GM21528 (cell line): ENCODE results near the gene GREM2.

Experiments
- ATAC-seq: cut with Tn5 transposase; IDR thresholded peaks from one replicate; pipeline ENCODE4 v1.9.1; 2021; ENCODE audit warnings: mild to moderate bottlenecking, moderate library complexity; ENCODE audit not compliant: unreplicated experiment, low FRiP score

The GREM2 gene

DNA sequence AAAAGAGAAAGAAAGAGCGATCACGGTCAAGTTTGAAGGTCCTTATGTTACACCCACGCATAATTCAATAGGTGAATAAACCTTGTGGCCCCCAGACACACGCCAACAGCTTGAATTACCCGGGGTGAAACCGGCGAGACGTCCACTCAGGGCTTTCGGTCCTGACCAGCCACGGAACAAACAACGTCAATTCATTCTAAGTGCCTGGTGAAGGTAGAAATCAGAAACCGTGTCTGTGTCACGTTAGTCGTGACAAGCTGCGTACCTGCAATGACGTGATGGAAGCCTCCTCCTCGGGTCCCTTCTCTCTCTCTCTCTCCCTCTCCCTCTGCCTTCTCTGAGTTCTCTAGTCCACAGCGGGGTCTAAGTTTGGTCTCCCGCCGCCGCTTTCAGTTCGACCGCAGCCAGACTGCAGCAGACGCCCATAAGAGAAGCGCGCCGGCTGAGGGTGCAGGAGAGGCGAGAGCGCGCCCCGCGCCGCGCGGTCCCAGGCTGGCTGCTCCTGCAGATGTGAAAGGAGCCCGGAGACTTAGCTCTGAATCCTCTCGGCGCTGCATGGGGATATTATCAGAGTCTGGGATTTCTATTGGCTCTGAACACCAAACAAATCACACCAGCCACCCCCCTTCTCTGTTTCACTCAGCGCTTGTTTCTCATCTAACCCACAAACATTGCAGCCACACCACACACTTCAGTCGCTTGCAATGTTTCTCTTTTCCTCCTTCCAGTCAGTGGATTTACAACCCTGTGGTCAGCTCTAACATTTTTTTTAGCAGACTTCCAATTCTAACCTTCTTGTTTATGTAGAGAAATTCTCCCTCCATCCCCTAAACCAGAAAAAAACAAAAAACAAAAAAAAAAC is at the start of gene GREM2:
Gene GREM2, minus strand, starts transcription at position 537 of the 862 bp plus-strand sequence. CDS start 118,680 bp downstream, outside the sequence.
- peak; percentile 93 for ATAC-seq

- ATAC-seq: no peak
These were observed 46.5 kb upstream of the GREM2 start for GRCh38 chr1:240658312-240658960.

DNA sequence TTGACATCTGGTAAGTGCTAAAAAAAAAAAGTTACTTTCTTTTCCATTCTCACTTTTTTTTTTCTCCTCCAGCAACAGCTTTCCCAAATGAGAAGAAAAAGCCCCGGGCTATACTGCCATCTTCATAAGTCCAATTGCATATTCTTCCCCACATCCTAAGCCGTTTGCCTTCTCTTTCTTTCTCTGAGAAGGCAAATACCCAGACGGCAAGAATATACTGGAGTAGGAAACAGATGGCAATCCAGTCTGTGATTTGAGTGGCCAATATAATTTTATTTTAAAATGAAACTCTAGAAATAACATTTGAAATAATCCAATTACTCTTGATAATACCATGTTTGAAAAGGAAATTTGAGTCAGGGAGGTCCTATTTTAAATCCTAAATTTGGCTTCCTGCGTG is 44.6 kb upstream of the GREM2 start:
- no peak for ATAC-seq

DNA sequence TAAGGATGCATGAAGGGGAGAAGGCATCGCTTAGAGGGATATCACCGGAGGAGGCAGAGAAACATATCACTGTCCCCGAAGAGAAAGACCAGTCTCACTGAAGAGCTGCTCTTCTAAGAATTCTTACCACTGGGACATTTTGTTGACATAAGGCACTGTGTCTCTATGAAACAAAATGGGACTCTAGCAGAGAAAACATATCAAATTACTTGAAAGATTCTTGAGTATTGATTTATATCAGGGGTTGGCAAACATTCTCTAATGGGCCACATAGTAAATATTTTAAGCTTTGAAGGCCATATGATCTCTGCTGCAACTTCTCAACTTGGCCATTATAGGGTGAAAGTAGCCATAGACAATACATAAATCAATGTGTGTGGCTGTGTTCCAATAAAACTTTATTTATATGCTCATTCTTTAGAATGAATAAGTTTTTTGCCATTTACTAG is 41.0 kb upstream of the GREM2 start:
- no peak for ATAC-seq

- no peak for ATAC-seq
These were observed 40.6 kb upstream of the GREM2 start for GRCh38 chr1:240652549-240652948.

DNA sequence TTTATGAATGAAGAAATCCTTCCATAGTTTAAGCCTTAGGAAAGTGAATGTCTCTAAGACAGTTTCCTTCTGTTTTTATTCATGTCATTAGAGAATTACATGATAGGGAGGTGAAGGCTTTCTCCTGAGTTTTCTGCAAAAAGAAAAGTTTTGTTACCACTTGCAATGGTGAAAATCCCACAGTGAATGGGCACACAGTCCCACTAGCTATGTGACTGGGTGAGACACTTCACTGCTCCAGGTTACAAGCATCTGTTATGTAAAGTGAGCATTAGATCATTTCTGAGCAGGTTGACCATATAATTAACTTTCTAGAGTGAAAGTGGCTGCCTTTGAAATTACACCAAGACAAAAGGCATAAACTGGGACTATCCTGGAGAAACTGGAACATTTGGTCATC is 38.9 kb upstream of the GREM2 start:
- ATAC-seq: no peak

- no peak for ATAC-seq
These were observed 38.1 kb upstream of the GREM2 start for GRCh38 chr1:240649733-240650721.

GRCh38 chr1:240646571-240647240 is 34.8 kb upstream of the GREM2 start:
- no peak for ATAC-seq

- ATAC-seq: no peak
These were observed 32.8 kb upstream of the GREM2 start for GRCh38 chr1:240644732-240645131.

GRCh38 chr1:240635466-240636256 is 23.7 kb upstream of the GREM2 start:
- no peak for ATAC-seq

- no peak for ATAC-seq
These were observed 18.5 kb upstream of the GREM2 start for GRCh38 chr1:240630409-240630808.

DNA sequence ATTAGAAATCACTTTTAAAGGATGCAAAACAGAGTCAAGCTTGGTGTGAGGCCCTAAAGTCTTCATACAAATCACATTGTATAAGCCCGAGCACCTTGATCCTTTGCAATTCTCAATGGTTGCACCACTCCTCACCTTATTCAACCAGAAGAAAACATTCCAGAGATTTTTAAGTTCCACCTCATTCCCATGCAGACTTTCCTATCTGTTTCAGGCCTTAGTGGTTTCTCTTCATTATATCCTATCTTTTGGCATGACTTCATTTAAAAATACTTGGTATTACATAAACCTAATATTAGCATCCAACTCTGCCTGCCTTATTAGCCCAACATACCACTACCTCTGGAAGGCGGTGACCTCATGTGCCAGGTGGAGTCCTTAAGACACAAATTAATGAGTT is 9.3 kb upstream of the GREM2 start:
- ATAC-seq: no peak

GRCh38 chr1:240619906-240620621 is 8.1 kb upstream of the GREM2 start:
- no peak for ATAC-seq

- no peak for ATAC-seq
These were observed 7.4 kb upstream of the GREM2 start for GRCh38 chr1:240619357-240619756.

GRCh38 chr1:240618946-240619345 is 7.0 kb upstream of the GREM2 start:
- no peak for ATAC-seq

- ATAC-seq: no peak
These were observed 4.1 kb upstream of the GREM2 start for GRCh38 chr1:240616018-240616417.

DNA sequence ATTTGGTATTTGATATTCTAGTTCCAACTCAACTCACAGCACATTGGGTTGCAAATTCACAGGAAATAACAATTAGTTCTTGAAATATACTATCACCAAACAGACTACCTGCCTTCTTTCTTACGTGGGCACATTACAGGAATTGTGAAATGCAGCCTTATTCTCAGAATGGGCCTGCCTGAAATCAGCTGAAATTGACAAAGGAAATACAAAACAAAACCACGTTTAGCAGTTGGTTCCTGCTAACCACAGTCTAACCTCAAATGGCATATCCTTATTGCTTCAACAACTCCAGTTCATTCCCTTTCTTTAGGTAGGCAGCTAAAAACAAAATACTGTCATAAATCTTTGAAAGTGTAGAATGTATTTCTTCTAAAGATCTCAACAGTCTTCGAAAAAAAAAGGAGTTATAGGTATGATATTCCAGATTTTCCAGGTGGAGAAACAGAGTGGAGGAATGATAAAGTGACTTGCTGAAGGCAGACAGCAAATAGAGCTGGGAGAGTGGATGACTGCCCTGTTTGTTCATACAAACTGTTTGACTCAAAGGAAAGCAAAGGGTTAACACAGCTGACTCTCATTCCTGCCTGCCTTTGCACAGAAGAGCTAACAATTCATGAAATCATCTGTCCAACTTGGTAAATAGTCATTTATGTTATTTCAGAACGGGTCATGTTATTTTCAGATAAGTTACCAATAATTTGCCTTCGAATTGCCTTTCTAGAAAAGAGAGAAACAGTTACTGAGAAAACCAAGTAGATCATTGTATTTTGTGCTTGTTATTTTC is 1.6 kb upstream of the GREM2 start:
- ATAC-seq: no peak

DNA sequence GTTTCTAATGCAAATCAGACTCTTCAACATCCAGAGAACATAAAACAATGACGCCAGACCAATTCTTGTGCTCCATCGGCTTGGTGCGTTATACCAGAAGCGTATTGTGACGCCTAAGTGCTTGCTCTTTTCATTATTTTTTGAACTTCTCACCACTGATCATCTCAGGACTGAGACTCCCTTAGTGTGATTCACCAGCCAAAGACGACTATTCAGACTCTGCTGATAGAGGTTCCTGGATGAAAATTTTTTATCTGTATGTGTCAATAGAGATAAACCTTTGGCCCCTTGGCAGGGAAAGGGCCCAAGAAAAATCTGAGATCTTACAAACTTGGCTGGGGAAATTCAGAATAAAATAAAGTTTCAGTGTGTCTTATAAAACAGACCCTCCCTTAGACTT is 856 bp upstream of the GREM2 start:
- ATAC-seq: no peak
